OCI-LY3 (cell line): Measurements from ENCODE around the gene ZNF148.

Experiments used
- H2AFZ ChIP-seq: fragments of 200-600, 300-600 bp; shearing (Covaris generic); 2 replicates; pipeline ENCODE4 v1.6.0; 2014; ENCODE audit warnings: antibody characterized with exemption, low read depth, low read length
- H3K27ac ChIP-seq: fragments of 200-600, 300-600 bp; sonication (generic); 2 replicates; pipeline ENCODE4 v1.5.1; 2014; ENCODE audit warnings: mild to moderate bottlenecking, low read length, moderate library complexity, mixed read lengths
- H3K27me3 ChIP-seq: fragments of 200-600, 300-600 bp; sonication (generic); 2 replicates; pipeline ENCODE4 v1.6.1; 2014; ENCODE audit warnings: low read depth, low read length, mixed read lengths
- H3K36me3 ChIP-seq: fragments of 200-600, 300-600 bp; sonication (generic); replicated peaks from 2 replicates; pipeline ENCODE3; 2014; ENCODE audit warnings: low read depth, low read length, mixed read lengths
- H3K4me1 ChIP-seq: fragments of 300-600, 200-600 bp; sonication (generic); 2 replicates; pipeline ENCODE4 v1.6.1; 2014; ENCODE audit warnings: low read length, mixed read lengths
- H3K4me2 ChIP-seq: fragments of 200-600, 300-600 bp; sonication (generic); 2 replicates; pipeline ENCODE4 v1.6.1; 2014; ENCODE audit warnings: low read length, mixed read lengths
- H3K4me3 ChIP-seq: fragments of 300-600, 200-600 bp; sonication (generic); 2 replicates; pipeline ENCODE4 v1.5.1; 2014; ENCODE audit warnings: antibody characterized with exemption, mild to moderate bottlenecking, low read length, moderate library complexity
- H3K79me2 ChIP-seq: fragments of 300-600, 200-600 bp; shearing (Covaris generic); 2 replicates; pipeline ENCODE4 v1.6.1; 2014; ENCODE audit warnings: mild to moderate bottlenecking, low read length, mixed read lengths
- H3K9ac ChIP-seq: fragments of 300-600, 200-600 bp; shearing (Covaris generic); 2 replicates; pipeline ENCODE4 v1.6.0; 2014; ENCODE audit warnings: mild to moderate bottlenecking, low read length, moderate library complexity
- H3K9me3 ChIP-seq: fragments of 200-600, 300-600 bp; shearing (Covaris generic); 2 replicates; pipeline ENCODE4 v1.6.1; 2014; ENCODE audit warnings: low read length, mixed read lengths; ENCODE audit not compliant: insufficient read depth
- H4K20me1 ChIP-seq: fragments of 200-600, 300-600 bp; sonication (generic); 2 replicates; pipeline ENCODE4 v1.6.1; 2016; ENCODE audit warnings: low read length, mixed read lengths; ENCODE audit not compliant: insufficient read depth
- EZH2phosphoT487 ChIP-seq: fragments of 200-600 bp; shearing (Covaris generic); IDR thresholded peaks from 2 replicates; pipeline ENCODE4 v1.6.1; 2018; ENCODE audit warnings: antibody characterized with exemption, mixed run types, low read depth
- TF ChIP-seq, protein P1 (sequence below): fragments of 200-600, 300-600 bp; sonication (generic); IDR thresholded peaks from 2 replicates; pipeline ENCODE4 v1.5.1; 2014; ENCODE audit warnings: antibody characterized with exemption, low read length, low read depth

The ZNF148 gene

DNA sequence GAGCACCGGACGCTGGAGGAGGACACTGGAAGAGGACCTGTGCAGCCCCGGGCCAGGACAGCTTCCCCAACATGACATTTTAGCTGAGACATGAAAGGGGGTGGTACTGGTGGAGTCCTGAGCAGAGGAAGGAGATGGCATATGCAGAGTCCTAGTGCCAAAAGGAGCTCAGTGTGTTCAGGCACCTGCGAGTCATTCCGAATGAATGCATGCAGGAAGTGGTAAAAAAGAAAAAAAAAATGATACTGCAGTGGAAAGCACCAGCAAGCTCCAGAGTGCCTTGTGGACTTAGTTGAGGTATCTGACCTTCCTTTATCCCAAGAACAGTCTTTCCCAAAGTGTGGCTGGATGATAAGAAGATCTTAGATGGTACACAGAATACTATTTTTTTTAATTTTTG, 6.6 kb upstream of the ZNF148 start:
- peak overlapping the region; percentile 88 for H3K4me2 ChIP-seq
- no peak for TF ChIP-seq EZH2phosphoT487
- TF ChIP-seq, protein P1, sequence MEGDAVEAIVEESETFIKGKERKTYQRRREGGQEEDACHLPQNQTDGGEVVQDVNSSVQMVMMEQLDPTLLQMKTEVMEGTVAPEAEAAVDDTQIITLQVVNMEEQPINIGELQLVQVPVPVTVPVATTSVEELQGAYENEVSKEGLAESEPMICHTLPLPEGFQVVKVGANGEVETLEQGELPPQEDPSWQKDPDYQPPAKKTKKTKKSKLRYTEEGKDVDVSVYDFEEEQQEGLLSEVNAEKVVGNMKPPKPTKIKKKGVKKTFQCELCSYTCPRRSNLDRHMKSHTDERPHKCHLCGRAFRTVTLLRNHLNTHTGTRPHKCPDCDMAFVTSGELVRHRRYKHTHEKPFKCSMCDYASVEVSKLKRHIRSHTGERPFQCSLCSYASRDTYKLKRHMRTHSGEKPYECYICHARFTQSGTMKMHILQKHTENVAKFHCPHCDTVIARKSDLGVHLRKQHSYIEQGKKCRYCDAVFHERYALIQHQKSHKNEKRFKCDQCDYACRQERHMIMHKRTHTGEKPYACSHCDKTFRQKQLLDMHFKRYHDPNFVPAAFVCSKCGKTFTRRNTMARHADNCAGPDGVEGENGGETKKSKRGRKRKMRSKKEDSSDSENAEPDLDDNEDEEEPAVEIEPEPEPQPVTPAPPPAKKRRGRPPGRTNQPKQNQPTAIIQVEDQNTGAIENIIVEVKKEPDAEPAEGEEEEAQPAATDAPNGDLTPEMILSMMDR = no peak
- H3K9ac ChIP-seq = peak overlapping the region; percentile 35; the same call in 1 of the 2 replicates
- H3K4me1 ChIP-seq = peaks cover 23% of the 10 kb centered on the region
- H3K4me3 ChIP-seq = peak overlapping the region; percentile 63
- H3K9me3 ChIP-seq = no peaks in the 10 kb centered on the region
- no peaks in the 10 kb centered on the region for H3K27me3 ChIP-seq
- H3K27ac ChIP-seq = peak overlapping the region; percentile 39
- no peaks in the 10 kb centered on the region for H3K36me3 ChIP-seq
- no peaks in the 10 kb centered on the region for H4K20me1 ChIP-seq
- peak overlapping the region; percentile 69 for H2AFZ ChIP-seq
- H3K79me2 ChIP-seq = no peaks in the 10 kb centered on the region

DNA sequence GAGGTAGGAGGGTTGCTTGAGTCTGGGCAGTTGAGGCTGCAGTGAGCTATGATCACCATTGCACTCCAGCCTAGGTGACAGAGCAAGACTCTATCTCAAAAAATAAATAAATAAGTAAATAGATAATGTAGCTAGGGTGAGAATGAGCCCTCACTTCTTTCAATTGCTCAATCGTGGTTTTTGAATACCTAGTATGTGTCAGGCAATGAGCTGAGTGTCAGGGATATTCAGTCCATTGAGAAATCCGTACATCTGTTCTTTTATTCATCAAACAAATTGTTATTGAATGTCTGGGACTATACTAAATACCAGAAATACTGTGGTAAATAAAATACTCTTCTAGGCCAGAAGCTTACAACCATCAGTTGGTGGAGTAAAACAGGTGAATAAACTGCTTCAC, 6.2 kb upstream of the ZNF148 start:
- Histone ChIP-seq H3K4me1 (peaks cover 24% of the 10 kb centered on the region), H3K36me3 (no peaks in the 10 kb centered on the region), H3K4me2 (peak overlapping the region; percentile 88), H3K27me3 (no peaks in the 10 kb centered on the region), H3K9ac (peak overlapping the region; percentile 35; the same call in 1 of the 2 replicates), H2AFZ (peak overlapping the region; percentile 69), H4K20me1 (no peaks in the 10 kb centered on the region), H3K27ac (peak overlapping the region; percentile 39), H3K9me3 (no peaks in the 10 kb centered on the region), H3K79me2 (peaks cover 1% of the 10 kb centered on the region), H3K4me3 (peak overlapping the region; percentile 63)
- TF ChIP-seq EZH2phosphoT487 = no peak
- TF ChIP-seq, protein P1 = no peak

DNA sequence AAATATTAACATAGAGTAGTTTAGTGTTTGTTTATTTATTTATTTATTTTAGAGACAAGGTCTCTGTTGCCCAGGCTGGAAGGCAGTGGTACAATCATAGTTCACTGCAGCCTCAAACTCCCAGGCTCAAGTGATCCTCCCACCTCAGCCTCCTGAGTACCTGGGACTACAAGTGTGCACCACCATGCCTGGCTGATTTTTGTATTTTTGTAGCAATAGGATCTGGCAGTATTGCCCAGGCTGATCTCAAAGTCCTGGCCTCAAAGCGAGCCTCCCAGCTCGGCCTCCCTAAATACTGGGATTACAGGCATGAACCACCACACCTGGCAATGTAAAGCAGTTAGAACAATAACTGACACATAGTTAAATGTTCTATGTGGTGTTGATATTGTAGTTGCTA, 4.4 kb upstream of the ZNF148 start:
- H3K4me3 ChIP-seq = no peak overlapping the region
- no peak overlapping the region for H3K9ac ChIP-seq
- H3K79me2 ChIP-seq = peaks cover 16% of the 10 kb centered on the region
- no peaks in the 10 kb centered on the region for H3K27me3 ChIP-seq
- no peak overlapping the region for H3K27ac ChIP-seq
- no peak overlapping the region for H2AFZ ChIP-seq
- peaks cover 29% of the 10 kb centered on the region for H3K4me1 ChIP-seq
- H3K4me2 ChIP-seq = no peak overlapping the region
- H3K9me3 ChIP-seq = no peaks in the 10 kb centered on the region
- H4K20me1 ChIP-seq = no peaks in the 10 kb centered on the region
- no peak for TF ChIP-seq EZH2phosphoT487
- TF ChIP-seq, protein P1 = no peak
- H3K36me3 ChIP-seq = no peaks in the 10 kb centered on the region

DNA sequence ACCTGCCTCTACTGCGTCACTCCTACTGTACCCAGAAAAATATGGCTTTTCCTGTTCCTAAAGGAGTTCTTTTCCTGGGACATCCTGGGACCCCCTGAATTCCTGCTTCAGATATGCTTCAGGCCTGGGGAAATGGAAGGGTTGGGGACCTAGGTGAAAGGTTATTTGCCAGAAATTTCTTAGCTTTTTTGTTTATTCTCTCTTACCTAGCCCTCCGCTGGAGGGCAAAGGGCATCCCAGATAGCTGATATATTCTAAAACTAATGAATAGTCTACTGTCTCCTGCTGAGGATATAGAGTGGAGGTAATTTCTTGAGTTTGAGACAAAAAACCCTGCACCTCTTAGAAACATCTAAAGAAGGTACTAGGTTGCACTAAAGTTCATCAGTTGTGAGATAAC, 3.6 kb upstream of the ZNF148 start:
- Histone ChIP-seq H3K9ac (no peak overlapping the region), H3K4me1 (peaks cover 32% of the 10 kb centered on the region), H3K36me3 (no peaks in the 10 kb centered on the region), H4K20me1 (peaks cover 3% of the 10 kb centered on the region), H3K4me3 (no peak overlapping the region), H3K9me3 (no peaks in the 10 kb centered on the region), H2AFZ (no peak overlapping the region), H3K27me3 (no peaks in the 10 kb centered on the region), H3K79me2 (peaks cover 23% of the 10 kb centered on the region), H3K27ac (no peak overlapping the region), H3K4me2 (no peak overlapping the region)
- no peak for TF ChIP-seq EZH2phosphoT487
- TF ChIP-seq, protein P1 = no peak
